Brain microvascular endothelial cell (primary cell): ENCODE measurements around the gene EDNRB.

Source experiments
- DNase-seq: peaks from one replicate; pipeline ENCODE4 v3.0.0-alpha.2; 2020
- H3K27ac ChIP-seq: fragments of 250-450 bp; sonication (Bioruptor Pico); 2 replicates; pipeline ENCODE4 v1.5.1; 2020; ENCODE audit warnings: mild to moderate bottlenecking, moderate library complexity
- H3K27me3 ChIP-seq: fragments of 250-450 bp; sonication (Bioruptor Pico); replicated peaks from 2 replicates; pipeline ENCODE4 v1.5.1; 2020; ENCODE audit warnings: mild to moderate bottlenecking
- H3K36me3 ChIP-seq: fragments of 250-450 bp; sonication (Bioruptor Pico); replicated peaks from 2 replicates; pipeline ENCODE4 v1.5.1; 2020; ENCODE audit warnings: mild to moderate bottlenecking
- H3K4me3 ChIP-seq: 2 replicates; pipeline ENCODE4 v1.5.1; 2011; ENCODE audit warnings: low read depth, mild to moderate bottlenecking, control low read depth, low read length, moderate library complexity
- in situ Hi-C: cut with HindIII; loops from 2 replicates; pipeline ENCODE4 v1.10.0; 2017; ENCODE audit warnings: low sequenced_read_pairs, low pct_ligation_motif_present
- TF ChIP-seq, protein P1 (sequence below): IDR thresholded peaks from 2 replicates; pipeline ENCODE4 v1.5.1; 2011; ENCODE audit warnings: low read depth, mild to moderate bottlenecking, moderate library complexity, low read length, control low read depth, inconsistent platforms; ENCODE audit errors: missing control alignments

EDNRB gene

DNA sequence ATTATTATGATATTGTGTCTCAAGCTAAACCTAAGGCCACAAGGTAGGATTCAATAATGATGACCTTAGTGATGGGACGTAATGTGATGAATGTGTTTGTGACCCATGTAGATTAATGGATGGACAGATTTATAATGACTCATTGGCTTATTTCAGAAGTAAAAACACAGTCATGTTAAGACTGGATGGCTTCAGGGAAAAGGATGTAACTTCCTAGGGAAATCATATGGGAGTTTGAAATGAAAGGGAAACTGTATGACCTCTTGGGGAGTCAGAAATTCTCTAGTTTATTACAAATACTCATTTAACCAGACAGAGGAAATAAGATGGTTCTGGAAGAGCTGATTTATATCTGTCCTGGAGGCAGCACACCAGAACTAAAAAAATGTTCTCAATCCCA is 2.9 kb downstream of the EDNRB start:
- Histone ChIP-seq H3K27ac (no peak overlapping the region), H3K36me3 (no peaks in the 10 kb centered on the region), H3K27me3 (no peaks in the 10 kb centered on the region), H3K4me3 (no peak overlapping the region)
- no peak for DNase-seq
- TF ChIP-seq, protein P1, sequence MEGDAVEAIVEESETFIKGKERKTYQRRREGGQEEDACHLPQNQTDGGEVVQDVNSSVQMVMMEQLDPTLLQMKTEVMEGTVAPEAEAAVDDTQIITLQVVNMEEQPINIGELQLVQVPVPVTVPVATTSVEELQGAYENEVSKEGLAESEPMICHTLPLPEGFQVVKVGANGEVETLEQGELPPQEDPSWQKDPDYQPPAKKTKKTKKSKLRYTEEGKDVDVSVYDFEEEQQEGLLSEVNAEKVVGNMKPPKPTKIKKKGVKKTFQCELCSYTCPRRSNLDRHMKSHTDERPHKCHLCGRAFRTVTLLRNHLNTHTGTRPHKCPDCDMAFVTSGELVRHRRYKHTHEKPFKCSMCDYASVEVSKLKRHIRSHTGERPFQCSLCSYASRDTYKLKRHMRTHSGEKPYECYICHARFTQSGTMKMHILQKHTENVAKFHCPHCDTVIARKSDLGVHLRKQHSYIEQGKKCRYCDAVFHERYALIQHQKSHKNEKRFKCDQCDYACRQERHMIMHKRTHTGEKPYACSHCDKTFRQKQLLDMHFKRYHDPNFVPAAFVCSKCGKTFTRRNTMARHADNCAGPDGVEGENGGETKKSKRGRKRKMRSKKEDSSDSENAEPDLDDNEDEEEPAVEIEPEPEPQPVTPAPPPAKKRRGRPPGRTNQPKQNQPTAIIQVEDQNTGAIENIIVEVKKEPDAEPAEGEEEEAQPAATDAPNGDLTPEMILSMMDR: no peak
- in situ Hi-C loops: no loop called here

- DNase-seq: no peak
- no peak overlapping the region for H3K4me3 ChIP-seq
- H3K27ac ChIP-seq: no peak overlapping the region
- H3K27me3 ChIP-seq: no peaks in the 10 kb centered on the region
- no peaks in the 10 kb centered on the region for H3K36me3 ChIP-seq
- TF ChIP-seq, protein P1: no peak
- in situ Hi-C loops: no loop called here
Observed at GRCh38 chr13:77913003-77913402, 5.6 kb downstream of the EDNRB start.

DNA sequence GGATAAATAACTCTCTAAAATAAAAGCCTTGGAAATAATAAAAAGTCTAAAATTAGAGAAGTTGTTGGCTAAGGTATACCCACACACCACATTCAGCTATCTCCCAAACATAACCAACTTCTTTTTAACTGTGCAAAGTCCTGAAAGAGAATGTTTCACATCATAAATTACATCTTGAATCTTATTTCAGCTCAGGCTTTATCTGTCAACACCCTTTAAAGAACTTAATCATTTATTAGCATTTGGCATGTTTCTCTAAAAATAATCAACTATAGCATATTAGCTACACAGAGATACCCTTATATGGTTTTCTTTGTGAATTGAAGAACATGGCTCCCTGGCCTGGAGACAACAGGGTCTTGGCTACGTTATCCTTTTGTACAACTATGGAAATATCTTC is 6.9 kb downstream of the EDNRB start:
- TF ChIP-seq, protein P1: no peak
- H3K4me3 ChIP-seq: no peak overlapping the region
- no peak overlapping the region for H3K27ac ChIP-seq
- in situ Hi-C loops: no loop called here
- no peaks in the 10 kb centered on the region for H3K36me3 ChIP-seq
- no peaks in the 10 kb centered on the region for H3K27me3 ChIP-seq
- DNase-seq: no peak

GRCh38 chr13:77909827-77910226 is 8.8 kb downstream of the EDNRB start:
- DNase-seq: no peak
- H3K27me3 ChIP-seq: no peaks in the 10 kb centered on the region
- TF ChIP-seq, protein P1: no peak
- no peaks in the 10 kb centered on the region for H3K36me3 ChIP-seq
- no peak overlapping the region for H3K4me3 ChIP-seq
- in situ Hi-C loops: no loop called here
- no peak overlapping the region for H3K27ac ChIP-seq

- no peak overlapping the region for H3K27ac ChIP-seq
- H3K27me3 ChIP-seq: no peaks in the 10 kb centered on the region
- DNase-seq: no peak
- no peaks in the 10 kb centered on the region for H3K36me3 ChIP-seq
- in situ Hi-C loops: no loop called here
- no peak overlapping the region for H3K4me3 ChIP-seq
- TF ChIP-seq, protein P1: no peak
Observed at GRCh38 chr13:77908531-77908930, 10.1 kb downstream of the EDNRB start.

DNA sequence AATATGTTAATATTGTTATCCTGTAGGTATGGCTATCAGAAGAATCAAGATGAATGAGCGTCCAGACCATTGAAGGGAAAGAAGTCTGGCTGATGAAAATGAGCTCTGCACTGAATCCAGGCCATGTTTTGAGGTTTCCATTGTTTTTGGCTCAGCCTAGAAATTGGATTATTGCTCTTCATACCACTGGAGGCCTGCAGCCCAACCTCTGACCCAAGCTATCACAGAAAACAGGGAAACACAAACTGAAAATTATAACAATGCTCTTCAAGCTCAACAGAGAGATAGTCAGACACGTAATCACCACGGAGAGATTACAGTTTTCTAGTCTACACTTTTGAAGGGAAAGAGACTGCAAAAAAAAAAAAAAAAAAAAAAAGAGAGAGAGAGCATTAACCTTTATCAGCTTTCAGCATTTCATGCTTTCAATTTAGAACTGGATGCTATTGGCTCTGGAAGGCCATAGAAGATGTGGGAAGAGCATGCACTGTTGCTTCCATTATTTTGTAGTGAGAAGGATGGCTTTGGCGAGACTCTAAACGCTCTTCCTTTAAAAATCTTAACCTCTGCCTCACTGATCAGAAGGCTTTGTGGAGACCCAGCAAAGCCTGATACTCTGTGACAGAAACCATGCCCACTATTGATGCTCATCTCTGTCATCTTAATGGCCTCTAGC is 10.8 kb downstream of the EDNRB start:
- no peak overlapping the region for H3K27ac ChIP-seq
- no peaks in the 10 kb centered on the region for H3K36me3 ChIP-seq
- H3K27me3 ChIP-seq: no peaks in the 10 kb centered on the region
- no peak for DNase-seq
- no peak overlapping the region for H3K4me3 ChIP-seq
- in situ Hi-C loops: no loop called here
- TF ChIP-seq, protein P1: no peak
